HG02571 (cell line): Measurements from ENCODE around the gene SEPTIN1.
"Not testable (repeated sequence)": the region's sequence is repeated elsewhere in the genome, so short reads cannot be mapped to it uniquely, and the experiment has no call there.

ENCODE experiments used
- ATAC-seq: cut with Tn5 transposase; IDR thresholded peaks from one replicate; pipeline ENCODE4 v1.9.1; 2021; ENCODE audit warnings: mild to moderate bottlenecking, moderate library complexity; ENCODE audit not compliant: unreplicated experiment

SEPTIN1 gene

DNA sequence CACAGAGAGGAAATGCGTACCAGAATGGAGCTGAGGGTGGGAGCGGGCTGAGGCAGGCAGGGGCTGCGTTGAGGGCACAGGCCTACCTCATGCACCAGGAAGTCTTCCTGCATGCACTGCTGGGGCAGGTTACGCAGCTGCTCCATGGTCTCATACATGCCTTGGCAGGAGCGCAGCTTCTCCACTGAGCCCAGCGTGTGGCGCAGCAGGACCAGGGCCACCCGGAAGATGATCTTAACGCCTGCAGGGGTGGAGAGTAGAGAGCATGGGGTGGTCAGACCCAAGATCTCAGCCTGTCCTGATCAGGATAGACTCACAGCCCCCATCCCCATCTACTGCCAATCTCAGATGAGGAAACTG is 23.8 kb downstream of the SEPTIN1 start:
- no peak for ATAC-seq

- ATAC-seq, result no peak
These were observed 24.4 kb downstream of the SEPTIN1 start for GRCh38 chr16:30357715-30358576.

DNA sequence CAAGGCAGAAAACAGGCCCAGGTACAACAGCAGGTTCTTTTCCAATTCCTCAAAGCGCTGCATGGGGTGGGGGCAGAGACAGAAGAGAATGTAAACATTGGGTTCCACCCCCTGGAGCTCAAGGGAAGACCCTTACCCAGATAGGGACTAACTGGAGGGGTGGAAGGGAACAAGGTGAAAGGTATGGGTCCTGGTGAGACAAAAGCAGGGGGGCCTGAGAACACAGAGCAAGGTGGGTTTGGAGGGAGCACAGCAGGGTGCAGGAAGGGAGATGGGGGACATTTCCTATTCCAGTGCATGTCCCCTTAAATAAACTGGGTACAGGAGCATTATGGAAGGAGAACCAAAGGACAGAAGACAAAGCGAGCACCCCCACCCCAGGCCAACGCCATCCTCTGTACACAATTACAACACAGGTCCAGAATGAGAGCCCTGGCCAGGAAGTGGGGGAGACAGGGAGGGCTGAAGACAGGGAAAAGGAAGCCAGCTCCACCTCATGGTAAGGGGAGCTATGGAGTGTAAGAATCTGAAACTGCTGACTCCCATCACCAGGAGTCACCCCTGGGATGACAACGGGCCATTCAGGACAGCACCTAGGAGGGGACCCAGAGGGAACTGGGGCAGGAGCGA is 25.2 kb downstream of the SEPTIN1 start:
- ATAC-seq, result no peak

GRCh38 chr16:30356401-30357084 is 25.8 kb downstream of the SEPTIN1 start:
- ATAC-seq, result no peak

GRCh38 chr16:30355954-30356308 is 26.4 kb downstream of the SEPTIN1 start:
- no peak for ATAC-seq

DNA sequence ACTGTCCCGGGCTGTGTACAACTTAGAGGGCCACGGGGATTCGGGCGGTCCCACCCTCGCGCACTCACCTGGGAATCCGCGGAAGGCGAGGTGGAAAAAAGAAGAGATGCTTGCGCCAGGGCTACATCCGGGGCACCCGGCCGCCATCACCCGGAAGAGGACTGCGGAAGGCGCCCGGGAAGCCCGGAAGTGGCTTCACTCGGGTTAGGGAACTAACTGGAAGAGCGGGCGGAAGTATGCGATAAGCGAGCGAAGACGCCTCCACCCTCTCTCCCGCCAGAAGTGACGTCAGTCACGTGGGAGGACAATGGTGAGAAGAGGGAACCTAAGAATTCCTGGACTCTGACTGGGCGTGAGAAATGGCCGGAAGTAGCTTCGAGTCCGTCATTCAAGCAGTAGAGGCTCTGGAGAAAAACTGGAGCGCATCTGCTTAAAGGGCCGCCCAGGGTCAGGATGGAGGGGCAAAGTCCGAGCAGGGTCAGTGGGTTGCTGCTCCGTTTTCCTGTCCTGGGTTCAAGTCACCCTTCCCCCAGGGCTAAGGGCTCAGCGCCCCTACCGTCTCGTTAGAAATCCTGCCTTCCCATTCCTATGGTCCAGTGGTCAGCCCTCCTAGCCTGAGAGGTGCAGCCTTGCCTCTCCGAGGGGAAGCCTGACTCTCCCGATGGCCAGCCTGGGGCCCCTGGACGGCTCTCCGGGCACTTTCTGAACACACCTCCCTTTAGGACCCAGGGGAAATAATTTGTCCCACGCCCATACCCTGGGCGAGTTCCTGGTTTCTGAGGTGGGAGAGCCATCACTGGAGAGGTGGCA is 27.0 kb downstream of the SEPTIN1 start, which contains the start of gene CD2BP2:
Gene CD2BP2, minus strand, starts transcription at position 165 of the 810 bp plus-strand sequence. CDS start 627 bp downstream, outside the sequence.
- ATAC-seq, result peak; percentile 65

DNA sequence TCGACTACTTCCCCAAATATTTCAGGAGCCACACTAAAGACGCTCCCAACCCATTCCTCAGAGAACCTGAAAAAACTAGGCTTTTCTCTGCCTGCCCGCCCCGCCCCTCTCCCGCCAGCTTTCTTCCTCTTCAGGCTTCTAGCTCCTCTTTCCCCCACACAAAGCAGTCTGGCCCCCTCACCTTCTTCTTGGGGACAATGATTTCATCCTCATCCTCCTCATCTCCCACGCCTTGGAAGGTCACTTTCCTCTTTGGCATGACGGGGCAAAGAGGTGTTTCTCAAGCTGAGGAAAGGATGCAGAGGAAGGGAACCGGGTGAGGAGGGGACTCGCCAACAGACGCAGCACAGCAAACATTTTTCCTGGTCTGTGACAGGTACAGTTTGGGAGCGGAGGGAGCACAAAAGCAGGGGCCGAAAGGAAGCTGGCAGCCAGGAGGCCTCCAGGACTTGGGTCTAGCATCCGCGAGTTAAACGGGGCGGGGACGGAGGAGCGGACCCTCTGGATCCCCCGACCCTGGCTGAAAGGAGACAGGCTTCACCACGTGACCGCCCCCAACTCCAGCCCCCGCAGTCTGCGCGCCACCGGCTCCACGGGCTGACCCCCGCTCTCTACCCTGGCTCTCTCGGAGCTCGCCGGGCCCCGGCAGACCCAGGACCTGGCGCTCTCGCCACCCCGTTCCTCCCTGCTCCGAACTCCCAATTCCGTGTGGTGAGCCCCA is 27.8 kb downstream of the SEPTIN1 start:
- ATAC-seq, result peak; percentile 21

- no peak for ATAC-seq
These were observed 28.8 kb downstream of the SEPTIN1 start for GRCh38 chr16:30353438-30354129.

DNA sequence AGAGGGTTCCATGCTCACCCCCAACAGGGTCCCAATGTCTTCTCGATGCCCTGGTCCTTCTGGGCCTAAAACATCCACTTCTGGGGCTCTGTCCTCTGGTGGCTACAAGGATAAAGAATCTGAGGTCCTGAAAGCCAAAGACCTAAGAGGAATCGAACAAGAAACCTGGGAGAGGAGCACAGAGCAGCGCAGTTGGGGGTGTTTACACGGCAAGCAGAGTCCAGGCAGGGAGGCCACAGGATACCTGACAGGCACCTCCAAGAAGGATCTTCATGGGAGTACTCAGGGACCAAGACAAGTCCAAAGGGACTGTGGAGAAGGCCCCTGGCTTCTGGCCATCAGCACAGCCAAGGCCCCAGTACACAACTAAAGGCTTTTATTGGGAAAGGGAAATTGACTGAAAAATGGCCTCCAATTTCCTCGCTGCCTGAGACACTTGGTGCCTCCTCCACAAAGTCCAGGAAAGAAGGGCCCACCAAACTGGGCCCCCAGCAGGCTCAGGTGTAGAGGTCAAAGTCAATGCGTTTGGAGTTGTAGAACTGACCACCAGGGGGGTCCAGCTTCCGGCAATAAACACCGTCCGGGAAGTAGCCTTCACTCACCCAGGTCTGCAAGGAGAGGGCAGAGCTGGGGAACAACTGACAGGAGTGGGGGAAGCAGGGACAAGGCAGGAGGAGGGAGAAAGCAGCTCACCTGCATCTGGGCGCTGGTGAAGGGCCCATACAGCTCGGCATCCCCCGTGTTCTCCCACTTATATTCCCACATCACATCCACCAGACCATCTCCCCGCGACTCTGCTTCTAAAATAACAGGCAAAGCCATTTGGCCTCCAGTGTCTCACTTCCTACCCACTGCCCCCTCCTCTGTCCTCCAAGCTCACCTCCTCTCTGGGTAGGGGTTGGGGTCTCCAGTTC is 29.6 kb downstream of the SEPTIN1 start:
- ATAC-seq, result no peak

- no peak for ATAC-seq
These were observed 30.6 kb downstream of the SEPTIN1 start for GRCh38 chr16:30351586-30352419.

GRCh38 chr16:30351001-30351441 is 31.3 kb downstream of the SEPTIN1 start:
- no peak for ATAC-seq

DNA sequence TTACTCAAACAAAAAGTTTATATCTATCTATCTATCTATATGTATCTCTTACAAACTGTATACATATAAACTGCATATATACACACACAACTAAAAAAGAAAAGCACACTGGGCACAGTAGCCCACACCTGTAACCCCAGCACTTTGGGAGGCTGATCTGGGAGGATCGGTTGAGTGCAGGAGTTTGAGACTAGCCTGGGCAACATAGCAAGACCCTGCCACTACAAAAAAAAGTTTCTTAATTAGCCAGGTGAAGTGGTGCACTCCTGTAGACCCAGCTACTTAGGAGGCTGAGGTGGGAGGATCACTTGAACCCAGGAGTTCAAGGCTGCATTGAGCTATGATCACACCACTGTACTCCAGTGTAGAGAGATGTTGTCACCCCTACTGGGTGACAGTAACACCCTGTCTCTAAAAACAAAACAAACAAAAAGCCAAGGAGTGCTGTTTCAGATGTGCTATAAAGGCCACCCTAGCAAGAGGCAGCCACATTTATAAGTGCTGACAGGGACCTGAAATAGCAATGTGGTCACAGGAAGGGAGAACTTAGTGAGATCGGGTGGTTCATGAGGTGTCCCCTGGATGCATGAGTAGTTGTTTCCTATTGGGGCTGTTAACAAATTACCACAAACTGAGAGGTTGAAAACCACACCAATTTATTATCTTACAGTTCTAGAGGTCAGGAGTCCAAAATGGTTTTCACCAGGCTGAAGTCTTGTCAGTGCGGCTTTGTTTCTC is 32.1 kb downstream of the SEPTIN1 start:
- ATAC-seq, result no peak

DNA sequence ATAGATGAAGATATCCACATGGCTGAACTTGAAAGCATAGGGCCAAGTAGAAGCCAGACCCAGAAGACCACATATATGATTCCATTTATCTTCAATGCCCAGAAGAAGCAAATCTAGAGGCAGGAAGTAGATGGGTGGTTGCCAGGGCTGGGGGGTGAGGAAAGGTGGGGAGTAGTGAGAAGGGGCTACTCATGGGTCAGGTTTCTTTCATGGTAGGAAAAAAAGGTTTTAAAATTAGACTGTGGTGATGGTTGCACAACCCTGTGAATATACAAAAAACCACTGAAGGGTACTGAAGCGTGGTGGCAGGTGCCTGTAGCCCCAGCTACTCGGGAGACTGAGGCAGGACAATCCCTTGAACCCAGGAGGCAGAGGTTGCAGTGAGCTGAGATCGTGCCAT is 32.7 kb downstream of the SEPTIN1 start:
- no peak for ATAC-seq

- ATAC-seq, result no peak
These were observed 33.4 kb downstream of the SEPTIN1 start for GRCh38 chr16:30348929-30349328.

DNA sequence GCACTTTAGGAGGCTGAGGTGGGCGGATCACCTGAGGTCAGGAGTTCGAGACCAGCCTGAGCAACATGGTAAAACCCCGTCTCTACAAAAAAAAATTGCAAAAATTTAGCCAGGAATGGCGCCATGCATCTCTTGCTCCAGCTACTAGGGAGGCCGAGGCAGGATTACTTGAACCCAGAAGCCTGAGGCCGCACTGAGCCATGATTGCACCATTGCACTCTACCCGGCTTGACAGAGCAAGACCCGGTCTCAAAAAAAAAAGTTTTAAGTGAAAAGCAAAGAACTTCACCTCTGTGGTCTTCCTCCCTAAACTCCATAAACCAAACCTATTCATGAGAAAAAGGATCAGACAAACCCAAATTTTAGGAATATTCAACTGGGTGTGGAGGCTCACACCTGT is 34.2 kb downstream of the SEPTIN1 start:
- no peak for ATAC-seq

- no peak for ATAC-seq
These were observed 36.1 kb downstream of the SEPTIN1 start for GRCh38 chr16:30346286-30346685.

DNA sequence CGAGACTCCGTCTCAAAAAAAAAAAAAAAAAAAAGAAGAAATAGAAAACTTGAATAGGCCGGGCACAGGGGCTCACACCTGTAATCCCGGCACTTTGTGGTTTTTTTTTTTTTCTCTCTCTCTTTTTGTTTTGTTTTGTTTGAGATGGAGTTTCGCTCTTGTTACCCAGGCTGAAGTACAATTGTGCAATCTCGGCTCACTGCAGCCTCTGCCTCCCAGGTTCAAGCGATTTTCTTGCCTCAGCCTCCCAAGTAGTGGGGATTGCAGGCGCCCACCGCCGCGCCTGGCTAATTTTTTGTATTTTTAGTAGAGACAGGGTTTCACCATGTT is 38.9 kb downstream of the SEPTIN1 start:
- ATAC-seq, result not testable (repeated sequence)
